ENCODE measurements around the gene WDR7. TPM values are rescaled to one million over a fixed set of nuclear protein-coding genes. Genes with fewer than 3 reads are reported as not detected.

WDR7 gene
- total RNA-seq, 2 donors from 2014 or later, result 22.3 to 24.0 TPM

GRCh38 chr18:56756966-56757365, 105.8 kb downstream of the WDR7 start:
- H3K36me3 ChIP-seq, result no peaks in the 10 kb centered on the region
- H3K4me3 ChIP-seq, result no peak overlapping the region
- H3K27ac ChIP-seq, result no peak overlapping the region
- H3K4me1 ChIP-seq, result no peaks in the 10 kb centered on the region
- DNase-seq (ENCODE audit: low spot score), result no peak
- H3K9me3 ChIP-seq, result no peaks in the 10 kb centered on the region
- no peak for TF ChIP-seq CTCF (IDR thresholded peaks at IDR 0.05)
- H3K27me3 ChIP-seq, result no peaks in the 10 kb centered on the region

GRCh38 chr18:56770097-56770496, 118.9 kb downstream of the WDR7 start:
- no peaks in the 10 kb centered on the region for H3K36me3 ChIP-seq
- no peak overlapping the region for H3K27ac ChIP-seq
- no peaks in the 10 kb centered on the region for H3K4me1 ChIP-seq
- no peak overlapping the region for H3K4me3 ChIP-seq
- no peaks in the 10 kb centered on the region for H3K9me3 ChIP-seq
- TF ChIP-seq CTCF (IDR thresholded peaks at IDR 0.05), result no peak
- H3K27me3 ChIP-seq, result no peaks in the 10 kb centered on the region
- no peak for DNase-seq (ENCODE audit: low spot score)

- Histone ChIP-seq H3K36me3 (no peaks in the 10 kb centered on the region), H3K4me1 (no peaks in the 10 kb centered on the region), H3K9me3 (no peaks in the 10 kb centered on the region), H3K27ac (no peak overlapping the region), H3K27me3 (no peaks in the 10 kb centered on the region), H3K4me3 (no peak overlapping the region)
- no peak for TF ChIP-seq CTCF (IDR thresholded peaks at IDR 0.05)
- no peak for DNase-seq (ENCODE audit: low spot score)
Observed at GRCh38 chr18:56770873-56771272, 119.7 kb downstream of the WDR7 start.

GRCh38 chr18:56775701-56776100, 124.5 kb downstream of the WDR7 start:
- TF ChIP-seq CTCF (IDR thresholded peaks at IDR 0.05), result no peak
- Histone ChIP-seq H3K27ac (no peak overlapping the region), H3K27me3 (no peaks in the 10 kb centered on the region), H3K9me3 (no peaks in the 10 kb centered on the region), H3K36me3 (no peaks in the 10 kb centered on the region), H3K4me1 (no peaks in the 10 kb centered on the region), H3K4me3 (no peak overlapping the region)
- DNase-seq (ENCODE audit: low spot score), result no peak

- Histone ChIP-seq H3K27ac (no peak overlapping the region), H3K36me3 (no peaks in the 10 kb centered on the region), H3K9me3 (no peaks in the 10 kb centered on the region)
Observed at GRCh38 chr18:56787390-56787789, 136.2 kb downstream of the WDR7 start.

More at GRCh38 chr18:56787390-56787789, 136.2 kb downstream of the WDR7 start:
- H3K4me3 ChIP-seq, result no peak overlapping the region
- H3K27me3 ChIP-seq, result no peaks in the 10 kb centered on the region
- no peak for TF ChIP-seq CTCF (IDR thresholded peaks at IDR 0.05)
- no peak for DNase-seq (ENCODE audit: low spot score)
- no peaks in the 10 kb centered on the region for H3K4me1 ChIP-seq

Measured in right atrium auricular region (tissue), 2 donors.